Measurements from ENCODE around the gene MUC6.

The MUC6 gene

DNA sequence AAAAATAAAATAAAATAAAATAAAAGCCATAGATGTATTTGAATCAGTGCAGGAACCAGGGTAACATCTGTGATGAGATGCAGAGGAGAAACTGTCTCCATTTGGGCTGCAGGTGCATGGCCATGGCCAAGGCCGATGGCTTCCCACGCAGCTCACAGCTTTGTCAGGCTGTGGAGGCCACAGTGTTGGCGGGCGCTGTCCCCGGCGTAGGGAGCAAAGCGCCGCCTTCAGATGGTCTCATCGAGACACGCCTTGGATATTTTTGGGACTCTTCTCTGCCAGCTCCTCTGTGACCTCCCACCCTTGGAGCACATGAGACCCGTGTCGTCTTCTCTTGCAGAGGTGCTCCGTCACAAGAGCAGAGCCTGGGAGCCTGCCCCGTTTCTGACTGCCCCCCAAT, 38.6 kb downstream of the MUC6 start:
- in situ Hi-C loops (cut with MboI; ENCODE audit: low pct_unique_long_range_greater_than_20kb, low sequenced_read_pairs) = no loop called here

DNA sequence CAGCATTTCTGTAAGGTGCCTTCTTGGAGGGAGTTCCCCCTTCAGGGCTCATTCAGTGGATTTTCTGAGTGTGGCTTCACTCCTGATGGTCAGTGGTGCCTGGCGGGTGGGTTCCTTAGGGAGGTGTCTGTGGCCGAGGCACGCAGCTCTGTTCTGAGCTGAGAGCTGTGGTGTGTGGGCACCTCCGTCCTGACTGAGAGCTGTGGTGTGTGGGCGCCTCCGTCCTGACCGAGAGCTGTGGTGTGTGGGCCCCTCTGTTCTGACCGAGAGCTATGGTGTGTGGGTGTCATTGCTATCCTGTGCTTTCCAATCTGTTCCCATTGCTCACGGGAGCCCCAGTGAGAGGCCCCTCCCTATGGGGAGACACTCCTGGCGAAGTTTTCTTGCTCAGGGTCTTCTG, 39.8 kb downstream of the MUC6 start:
- no peak for DNase-seq
- in situ Hi-C loops (cut with MboI; ENCODE audit: low pct_unique_long_range_greater_than_20kb, low sequenced_read_pairs) = no loop called here

More for the DNA sequence above, 38.6 kb downstream of the MUC6 start:
- DNase-seq = no peak

DNA sequence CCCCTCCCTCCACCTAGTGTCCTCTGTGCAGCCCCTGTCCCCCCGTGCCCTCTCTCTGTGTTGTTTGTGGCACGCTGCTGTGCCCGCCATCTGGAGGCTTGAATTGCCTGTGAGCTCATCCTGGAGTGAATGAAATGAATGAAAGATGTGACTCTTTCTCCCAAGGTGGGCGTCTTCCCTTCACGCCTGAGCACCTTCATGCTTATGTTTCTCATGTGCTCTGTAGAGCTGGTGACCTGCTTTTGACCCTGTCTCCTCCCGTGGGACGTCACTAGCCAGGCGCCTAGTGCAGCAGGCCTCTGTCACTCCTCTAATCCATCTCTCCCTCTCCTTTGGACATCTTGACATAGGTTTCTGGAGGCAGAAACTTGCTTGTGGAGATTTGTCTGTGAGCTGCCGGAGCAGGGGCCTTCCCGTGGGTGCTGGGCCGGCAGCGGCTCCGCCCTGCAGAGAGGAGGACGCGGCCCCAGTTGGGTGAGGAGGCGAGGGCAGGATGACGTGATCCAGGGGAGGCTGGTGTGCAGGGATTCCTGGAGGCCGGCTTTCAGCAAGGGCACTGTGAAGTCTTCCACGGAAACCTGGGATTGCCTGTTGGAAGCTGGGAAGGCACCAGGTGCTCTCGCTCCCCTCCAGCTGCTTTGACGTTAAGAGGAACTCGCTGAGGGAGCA, 40.6 kb downstream of the MUC6 start:
- DNase-seq = no peak
- in situ Hi-C loops (cut with MboI; ENCODE audit: low pct_unique_long_range_greater_than_20kb, low sequenced_read_pairs) = no loop called here

DNA sequence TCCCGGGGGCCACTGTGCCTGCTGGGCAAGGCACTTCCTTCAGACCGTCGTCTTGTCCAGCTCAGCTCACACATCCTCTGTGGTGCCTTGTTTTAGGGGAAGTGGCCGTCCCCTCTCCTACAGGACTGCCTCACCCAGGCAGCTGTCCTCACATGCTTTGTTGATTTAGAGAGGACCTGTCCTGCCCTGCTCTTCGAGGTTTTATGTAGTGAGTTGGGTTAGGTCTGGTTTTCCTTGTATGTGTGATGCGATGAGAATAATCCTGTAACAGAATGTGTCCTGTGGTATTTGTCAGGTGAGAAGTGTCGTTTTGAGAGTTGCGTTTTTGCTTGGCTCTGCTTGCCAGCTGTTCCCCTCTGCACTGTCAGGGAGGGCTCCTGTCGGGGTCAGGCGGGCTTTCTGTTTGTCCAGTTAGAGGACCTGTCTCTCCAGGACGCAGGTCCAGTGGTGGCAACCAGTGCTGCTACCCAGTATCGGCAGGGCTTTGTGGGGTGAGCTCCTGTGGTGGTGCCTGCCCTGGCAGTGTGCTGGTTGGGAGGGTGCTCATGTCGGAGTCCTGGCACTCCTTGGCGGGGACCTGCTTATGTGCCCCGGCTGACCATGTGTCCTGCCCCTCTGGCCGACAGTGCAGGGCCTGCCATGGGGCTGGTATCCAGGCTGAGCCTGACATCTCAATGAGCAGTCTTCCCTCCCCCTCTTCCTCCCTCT, 41.3 kb downstream of the MUC6 start:
- DNase-seq = no peak
- in situ Hi-C loops (cut with MboI; ENCODE audit: low pct_unique_long_range_greater_than_20kb, low sequenced_read_pairs) = no loop called here

DNA sequence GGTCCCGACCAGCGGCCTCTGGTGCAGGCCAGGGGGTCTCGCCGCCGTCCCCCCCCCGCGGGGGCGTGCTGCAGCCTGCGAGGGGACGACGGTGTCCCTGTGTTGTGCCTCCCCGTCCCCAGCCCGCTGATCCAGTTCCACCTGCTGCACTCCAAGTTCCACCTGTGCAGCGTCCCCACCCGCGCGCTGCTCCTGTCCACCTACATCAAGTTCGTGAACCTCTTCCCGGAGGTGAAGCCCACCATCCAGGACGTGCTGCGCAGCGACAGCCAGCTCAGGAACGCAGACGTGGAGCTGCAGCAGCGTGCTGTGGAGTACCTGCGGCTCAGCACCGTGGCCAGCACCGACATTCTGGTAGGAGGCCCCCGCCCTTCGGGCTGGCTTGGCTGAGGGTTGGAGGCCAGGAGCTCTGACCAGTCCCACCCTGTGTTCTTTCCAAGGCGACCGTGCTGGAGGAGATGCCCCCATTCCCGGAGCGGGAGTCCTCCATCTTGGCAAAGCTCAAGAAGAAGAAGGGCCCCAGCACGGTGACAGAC, 42.8 kb downstream of the MUC6 start:
- in situ Hi-C loops (cut with MboI; ENCODE audit: low pct_unique_long_range_greater_than_20kb, low sequenced_read_pairs) = no loop called here
- no peak for DNase-seq

DNA sequence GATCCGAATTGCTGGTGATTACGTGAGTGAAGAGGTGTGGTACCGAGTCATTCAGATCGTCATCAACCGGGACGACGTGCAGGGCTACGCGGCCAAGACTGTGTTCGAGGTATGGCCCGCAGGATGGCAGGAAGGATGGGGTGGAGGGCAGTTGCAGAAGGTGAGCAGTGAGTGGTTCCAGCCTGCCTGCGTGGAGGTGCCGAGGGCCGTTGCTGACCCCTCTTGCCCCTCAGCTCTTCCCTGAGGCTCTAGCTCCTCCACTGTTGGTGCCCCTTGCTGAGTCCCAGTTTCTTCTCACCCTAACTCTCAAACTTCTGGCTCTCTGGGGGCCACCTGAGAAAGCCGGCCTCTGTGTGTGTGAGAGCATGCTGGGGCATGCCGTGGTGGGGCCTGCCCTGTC, 43.9 kb downstream of the MUC6 start:
- in situ Hi-C loops (cut with MboI; ENCODE audit: low pct_unique_long_range_greater_than_20kb, low sequenced_read_pairs) = no loop called here
- DNase-seq = no peak

DNA sequence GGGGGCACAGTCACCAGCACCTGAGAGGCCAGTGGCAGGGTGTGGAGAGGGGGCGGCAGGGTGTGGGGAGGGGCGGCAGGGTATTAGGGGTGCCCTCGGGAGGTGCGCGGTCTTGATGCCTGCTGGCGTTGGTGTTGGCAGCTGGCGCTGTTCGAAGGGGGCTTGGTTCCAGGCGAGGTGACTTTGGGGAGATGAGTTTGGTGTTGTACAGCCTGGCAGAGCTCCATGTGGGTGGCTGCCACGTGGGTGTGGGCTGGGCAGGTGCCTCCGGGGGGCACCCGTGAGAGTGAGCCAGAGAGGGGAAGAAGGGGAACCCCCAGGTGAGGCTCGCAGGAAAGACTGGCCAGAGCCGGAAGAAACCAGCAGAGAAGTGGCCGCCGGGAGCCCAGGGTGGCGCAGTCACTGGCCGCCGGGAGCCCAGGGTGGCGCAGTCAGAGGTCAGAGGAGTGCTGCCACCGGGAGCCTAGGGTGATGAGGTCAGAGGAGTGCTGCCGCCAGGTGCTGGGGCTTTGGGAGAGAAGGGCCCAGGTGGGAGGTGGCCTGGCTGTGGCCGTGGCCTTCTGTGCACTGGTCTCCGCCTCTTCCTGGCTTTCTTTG, 44.7 kb downstream of the MUC6 start:
- no peak for DNase-seq
- in situ Hi-C loops (cut with MboI; ENCODE audit: low pct_unique_long_range_greater_than_20kb, low sequenced_read_pairs) = no loop called here

DNA sequence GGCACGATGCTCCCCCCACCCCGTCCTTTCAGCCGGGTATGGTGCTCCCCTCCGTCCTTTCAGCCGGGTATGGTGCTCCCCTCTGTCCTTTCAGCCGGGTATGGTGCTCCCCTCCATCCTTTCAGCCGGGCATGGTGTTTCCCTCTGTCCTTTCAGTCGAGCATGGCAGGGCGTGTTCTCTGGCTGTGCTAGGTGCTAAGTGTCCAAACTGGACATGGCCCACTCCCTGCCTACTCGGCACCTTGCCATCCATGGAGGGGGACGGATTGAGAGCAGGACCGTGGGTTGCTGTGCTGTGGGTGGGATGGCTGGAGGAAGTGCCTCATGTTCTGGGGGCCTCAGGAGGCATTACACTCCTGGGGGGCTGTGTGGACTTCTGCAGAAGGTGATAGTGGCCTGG, 45.5 kb downstream of the MUC6 start:
- in situ Hi-C loops (cut with MboI; ENCODE audit: low pct_unique_long_range_greater_than_20kb, low sequenced_read_pairs) = no loop called here
- DNase-seq = no peak

DNA sequence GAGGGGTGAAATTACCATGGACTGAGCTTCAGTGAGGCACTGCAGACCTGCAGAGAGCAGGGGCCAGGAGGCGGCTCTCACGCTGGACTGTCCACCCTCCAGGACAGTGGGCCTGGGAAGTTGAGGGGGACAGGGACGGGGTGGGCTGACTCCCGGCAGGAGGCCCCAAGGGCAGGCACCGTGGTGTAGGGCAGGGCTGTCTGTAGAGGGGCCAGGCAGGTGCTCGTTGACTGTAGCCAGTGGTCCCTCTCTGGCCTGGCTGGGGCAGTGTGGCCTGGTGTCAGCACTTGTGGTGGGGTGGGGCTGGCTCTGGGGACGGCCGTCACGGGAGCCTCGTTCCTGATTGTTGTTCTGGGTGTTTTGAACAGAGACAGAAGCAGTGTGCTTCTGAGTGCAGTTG, 46.4 kb downstream of the MUC6 start:
- in situ Hi-C loops (cut with MboI; ENCODE audit: low pct_unique_long_range_greater_than_20kb, low sequenced_read_pairs) = no loop called here
- DNase-seq = no peak

DNA sequence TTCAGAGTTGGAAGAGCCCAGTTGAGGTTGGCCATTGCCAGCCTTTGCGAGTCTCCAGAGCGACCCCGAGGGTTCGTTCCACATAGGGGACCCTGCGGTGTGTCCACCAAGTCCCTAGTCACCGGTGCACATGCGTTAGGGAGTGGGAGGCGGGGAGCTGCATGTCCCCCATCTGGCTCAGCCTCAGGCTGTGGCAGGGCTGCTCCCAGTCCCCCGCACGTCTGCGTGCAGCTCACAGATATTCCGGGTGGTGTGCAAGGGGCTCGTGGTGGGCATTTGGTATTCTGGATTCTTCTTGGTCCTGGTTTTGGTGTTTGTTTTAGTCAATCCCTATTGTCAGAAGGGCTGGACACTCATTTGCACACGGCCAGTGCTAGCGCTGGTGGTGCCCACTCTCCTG, 48.8 kb downstream of the MUC6 start:
- in situ Hi-C loops (cut with MboI; ENCODE audit: low pct_unique_long_range_greater_than_20kb, low sequenced_read_pairs) = no loop called here
- DNase-seq = no peak

DNA sequence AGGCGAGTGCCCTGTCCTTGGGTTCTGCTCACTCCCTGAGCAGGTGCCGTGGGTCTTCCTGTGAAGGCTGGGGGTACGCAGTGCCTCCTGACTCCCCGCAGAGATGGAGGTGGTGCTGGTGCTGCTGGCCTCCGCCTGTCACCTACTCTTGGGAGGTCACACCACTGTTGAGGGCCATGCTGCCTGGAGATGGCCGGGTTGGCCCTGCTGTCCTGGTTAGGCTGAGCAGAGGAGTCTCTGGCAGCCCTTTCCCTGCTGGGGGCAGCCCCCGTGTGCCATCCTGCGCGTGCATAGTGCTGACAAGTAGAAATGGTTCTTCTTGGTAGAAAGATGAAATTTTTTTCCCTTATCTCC, 49.6 kb downstream of the MUC6 start:
- no peak for DNase-seq
- in situ Hi-C loops (cut with MboI; ENCODE audit: low pct_unique_long_range_greater_than_20kb, low sequenced_read_pairs) = no loop called here

DNA sequence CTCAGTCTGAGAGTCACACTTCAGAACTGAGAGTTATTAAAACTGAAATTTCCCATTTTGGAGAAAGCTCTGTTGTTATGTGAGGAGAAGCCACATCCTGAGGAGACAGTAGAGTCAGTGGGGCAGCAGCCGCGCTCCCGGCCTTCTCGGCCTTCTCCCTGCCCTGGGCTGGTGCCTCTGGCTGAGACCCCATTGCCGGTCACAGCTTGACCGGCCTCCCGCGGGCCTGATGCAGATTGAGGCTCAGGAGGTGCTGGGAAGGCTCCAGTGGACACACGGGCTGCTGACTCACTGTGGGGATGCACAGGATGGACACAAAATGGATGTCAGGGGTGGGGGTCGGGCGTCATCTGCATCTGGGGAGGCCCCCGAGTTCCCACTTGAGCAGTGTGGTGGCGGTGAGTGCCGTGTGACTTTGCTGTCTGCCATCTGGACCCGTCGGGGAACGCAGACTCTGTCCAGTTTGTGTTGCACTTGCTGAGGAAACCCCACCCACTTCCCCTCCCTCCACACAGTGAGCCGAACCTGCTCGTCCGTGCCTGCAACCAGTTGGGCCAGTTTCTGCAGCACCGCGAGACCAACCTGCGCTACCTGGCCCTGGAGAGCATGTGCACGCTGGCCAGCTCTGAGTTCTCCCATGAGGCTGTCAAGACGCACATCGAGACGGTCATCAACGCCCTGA, 50.1 kb downstream of the MUC6 start:
- no peak for DNase-seq
- in situ Hi-C loops (cut with MboI; ENCODE audit: low pct_unique_long_range_greater_than_20kb, low sequenced_read_pairs) = no loop called here

DNA sequence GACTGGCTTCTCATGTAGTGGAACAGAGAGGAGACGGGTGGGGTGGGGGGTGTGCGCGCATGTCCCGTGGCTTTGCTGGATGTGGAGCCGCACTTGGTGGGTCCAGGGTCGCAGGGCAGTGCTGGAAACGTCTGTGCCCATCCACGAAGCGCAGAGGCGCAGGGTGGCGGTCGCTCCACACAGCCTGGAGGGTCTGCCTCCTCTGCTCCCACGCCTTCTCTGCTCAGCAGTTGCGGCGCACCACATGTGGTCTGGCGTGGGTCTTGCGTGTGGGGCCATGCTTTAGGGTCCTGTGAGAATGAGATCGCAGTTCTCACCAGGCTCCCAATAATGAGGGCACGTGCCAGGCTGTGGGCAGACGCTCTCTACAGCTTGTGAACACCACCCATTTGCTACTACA, 50.7 kb downstream of the MUC6 start:
- DNase-seq = no peak
- in situ Hi-C loops (cut with MboI; ENCODE audit: low pct_unique_long_range_greater_than_20kb, low sequenced_read_pairs) = no loop called here

DNA sequence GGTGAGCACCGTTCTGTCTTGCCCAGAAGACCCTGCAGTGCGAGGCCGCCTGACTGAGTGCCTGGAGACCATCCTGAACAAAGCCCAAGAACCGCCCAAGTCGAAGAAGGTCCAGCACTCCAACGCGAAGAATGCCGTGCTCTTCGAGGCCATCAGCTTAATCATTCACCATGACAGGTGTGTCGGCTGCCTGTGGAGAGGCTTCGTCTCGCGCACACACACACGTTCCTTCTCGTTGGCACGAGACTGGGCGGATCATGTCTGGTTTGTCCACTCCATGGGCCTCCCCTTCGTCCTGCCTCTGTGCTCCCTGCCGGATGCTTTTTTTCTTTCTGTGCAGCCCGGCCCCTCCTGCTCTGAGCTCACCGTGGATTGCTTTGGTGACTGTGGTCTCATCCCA, 51.1 kb downstream of the MUC6 start:
- in situ Hi-C loops (cut with MboI; ENCODE audit: low pct_unique_long_range_greater_than_20kb, low sequenced_read_pairs) = no loop called here
- DNase-seq = no peak

DNA sequence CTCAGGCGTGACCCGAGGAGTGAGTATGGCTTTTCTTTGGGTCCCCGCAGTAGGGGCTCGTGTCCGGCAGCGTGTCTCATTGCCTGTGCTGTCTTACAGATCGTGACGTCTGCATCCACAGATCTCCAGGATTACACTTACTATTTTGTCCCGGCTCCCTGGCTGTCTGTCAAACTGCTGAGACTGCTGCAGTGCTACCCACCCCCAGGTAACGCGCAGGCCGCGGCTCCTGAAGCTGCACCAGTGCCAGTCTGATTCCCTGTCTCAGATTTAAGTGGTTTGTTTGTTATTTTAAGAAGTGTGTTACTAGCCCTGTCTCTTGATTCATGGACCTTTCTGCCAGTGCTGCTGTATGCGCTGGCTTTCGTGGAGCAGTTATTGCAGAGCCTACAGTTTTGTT, 52.0 kb downstream of the MUC6 start:
- in situ Hi-C loops (cut with MboI; ENCODE audit: low pct_unique_long_range_greater_than_20kb, low sequenced_read_pairs) = no loop called here
- no peak for DNase-seq

DNA sequence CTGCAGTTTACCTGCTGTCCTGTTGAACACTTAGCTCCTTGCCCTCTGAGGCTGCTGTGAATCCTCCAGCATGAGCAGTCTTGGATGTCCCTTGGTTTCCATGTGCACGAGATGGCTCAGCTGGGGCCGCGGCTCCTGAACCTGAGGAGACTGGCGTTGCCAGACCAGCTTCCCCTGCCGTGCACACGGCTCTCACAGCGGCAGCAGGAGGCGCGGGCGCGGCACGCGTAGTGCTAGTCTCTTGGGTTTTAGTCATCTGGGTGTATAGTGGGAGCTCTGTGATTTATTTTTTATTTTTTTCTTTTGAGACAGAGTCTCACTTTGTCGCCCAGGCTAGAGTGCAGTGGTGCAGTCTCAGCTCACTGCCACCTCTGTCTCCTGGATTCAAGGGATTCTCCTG, 54.8 kb downstream of the MUC6 start:
- no peak for DNase-seq
- in situ Hi-C loops (cut with MboI; ENCODE audit: low pct_unique_long_range_greater_than_20kb, low sequenced_read_pairs) = no loop called here

DNA sequence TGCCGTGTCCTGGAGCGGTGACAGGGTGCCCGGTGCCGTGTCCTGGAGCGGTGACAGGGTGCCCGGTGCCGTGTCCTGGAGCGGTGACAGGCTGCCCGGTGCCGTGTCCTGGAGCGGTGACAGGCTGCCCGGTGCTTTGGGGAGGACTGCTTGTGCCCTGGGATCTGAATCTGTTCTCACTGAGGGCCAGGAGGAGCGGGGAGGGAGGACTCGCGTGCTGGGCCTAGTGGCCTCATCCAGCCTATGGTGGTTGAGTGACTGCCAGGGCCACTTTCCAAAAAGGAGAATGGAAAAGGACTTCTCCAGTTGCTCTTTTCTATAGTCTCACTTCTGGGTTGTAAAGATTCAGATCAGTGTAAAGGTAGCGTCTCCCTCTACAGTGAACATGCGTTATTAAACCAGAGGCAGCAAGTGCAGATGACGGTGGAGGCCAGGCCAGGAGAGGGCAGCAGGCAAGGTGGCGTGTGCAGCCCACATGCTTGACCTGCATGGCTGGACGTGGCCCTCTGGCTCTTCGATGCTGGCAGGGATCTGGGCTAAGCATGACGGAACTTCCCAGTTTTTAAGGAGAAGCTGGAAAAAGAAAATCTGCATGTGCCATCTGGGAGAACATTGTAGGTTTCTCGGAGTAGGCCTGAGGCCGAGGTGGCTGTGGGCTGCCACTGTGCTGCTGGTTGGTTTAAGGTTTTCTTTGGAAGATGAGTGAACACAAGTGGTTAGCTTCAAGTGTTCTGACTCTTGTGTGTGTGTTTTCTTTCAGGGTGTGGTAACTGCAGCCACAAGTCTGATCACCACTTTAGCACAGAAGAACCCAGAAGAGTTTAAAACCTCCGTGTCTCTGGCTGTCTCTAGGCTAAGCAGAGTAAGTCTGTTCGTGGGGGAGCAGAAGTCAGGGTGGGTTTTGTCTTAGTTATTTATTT, 55.8 kb downstream of the MUC6 start:
- in situ Hi-C loops (cut with MboI; ENCODE audit: low pct_unique_long_range_greater_than_20kb, low sequenced_read_pairs) = no loop called here
- DNase-seq = no peak

DNA sequence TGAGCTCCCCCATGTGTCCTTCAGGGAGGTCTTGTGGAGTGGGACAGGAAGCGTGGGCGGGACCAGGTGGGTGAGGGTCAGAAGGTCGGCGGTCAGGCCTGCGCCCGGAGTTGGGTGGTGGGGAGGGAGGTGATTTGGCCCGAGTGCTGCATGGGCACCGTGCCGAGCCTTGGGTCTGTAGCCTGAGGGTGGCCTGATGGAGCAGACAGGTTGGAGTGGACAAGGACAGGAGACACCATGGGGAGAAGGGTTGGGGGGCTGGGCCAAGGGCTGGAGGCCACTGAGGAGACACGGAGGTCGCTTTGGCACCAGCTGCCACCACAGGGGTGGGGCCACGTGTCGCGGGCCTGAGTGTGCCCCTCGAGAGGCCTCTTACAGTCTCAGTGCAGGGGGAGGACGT, 57.7 kb downstream of the MUC6 start:
- DNase-seq = no peak
- in situ Hi-C loops (cut with MboI; ENCODE audit: low pct_unique_long_range_greater_than_20kb, low sequenced_read_pairs) = no loop called here
